HepG2 (cell line): Measurements from ENCODE around the gene RPUSD4. TPM values are rescaled to one million over a fixed set of nuclear protein-coding genes. Genes with fewer than 3 reads are reported as not detected.

ENCODE experiments used
- CREB1 ChIP-seq, 2 experiments: fragments of 450-650 bp in 1 of 2; IDR thresholded peaks; 2 replicates each; pipeline ENCODE4 v1.6.1; 2016 to 2017; ENCODE audit warnings: control low read depth in 1 of 2, mild to moderate bottlenecking in 1 of 2, missing compliant biosample characterization in 1 of 2, missing genetic modification characterization in 1 of 2
- FOXA1 ChIP-seq, 2 experiments: fragments of 450-650 bp in 1 of 2; sonication (generic) in 1 of 2; formaldehyde crosslinking in 1 of 2; IDR thresholded peaks; 2 replicates each; pipeline versions ENCODE4 v1.4.0 to v1.6.1; 2016 to 2020; ENCODE audit warnings: missing genetic modification reagents in 1 of 2
- FOXJ3 ChIP-seq: sonication (generic); formaldehyde crosslinking; IDR thresholded peaks from 2 replicates; pipeline ENCODE4 v1.4.0; 2020; ENCODE audit warnings: missing genetic modification reagents, mild to moderate bottlenecking, borderline replicate concordance
- GATAD1 ChIP-seq: IDR thresholded peaks from 2 replicates; pipeline ENCODE4 v1.6.1; 2016; ENCODE audit warnings: missing genetic modification reagents, missing compliant biosample characterization
- GTF3A ChIP-seq: sonication (generic); formaldehyde crosslinking; conservative IDR thresholded peaks from 2 replicates; pipeline ENCODE4 v1.4.0; 2020; ENCODE audit warnings: mild to moderate bottlenecking, missing genetic modification reagents
- HDAC1 ChIP-seq: sonication (generic); formaldehyde crosslinking; IDR thresholded peaks from 2 replicates; pipeline ENCODE4 v1.5.1; 2020; ENCODE audit warnings: mild to moderate bottlenecking, missing genetic modification reagents
- HDAC2 ChIP-seq: sonication (generic); formaldehyde crosslinking; IDR thresholded peaks from 2 replicates; pipeline ENCODE4 v1.4.0; 2020; ENCODE audit warnings: missing genetic modification reagents
- HNRNPK ChIP-seq: fragments of 200-400 bp; formaldehyde crosslinking; IDR thresholded peaks from 2 replicates; pipeline ENCODE4 v1.6.1; 2018; ENCODE audit warnings: low read length, low read depth, moderate library complexity, mild to moderate bottlenecking; ENCODE audit not compliant: poor library complexity, severe bottlenecking
- MAF1 ChIP-seq: sonication (generic); formaldehyde crosslinking; IDR thresholded peaks from 2 replicates; pipeline ENCODE4 v1.5.0; 2020; ENCODE audit warnings: missing genetic modification reagents, borderline replicate concordance
- MAZ ChIP-seq, 2 experiments: sonication (generic) in 1 of 2; formaldehyde crosslinking in 1 of 2; IDR thresholded peaks; 2 replicates each; pipeline versions ENCODE4 v1.5.0 to v1.6.1; 2012 to 2020; ENCODE audit warnings: low read depth in 2 of 2, mild to moderate bottlenecking in 2 of 2, borderline replicate concordance in 1 of 2, improper control_type of control experiment in 1 of 2, low read length in 1 of 2, missing genetic modification reagents in 1 of 2, moderate library complexity in 1 of 2
- MEF2D ChIP-seq: sonication (generic); formaldehyde crosslinking; IDR thresholded peaks from 2 replicates; pipeline ENCODE4 v1.5.1; 2020; ENCODE audit warnings: mild to moderate bottlenecking, missing genetic modification reagents
- MEIS1 ChIP-seq: sonication (generic); formaldehyde crosslinking; IDR thresholded peaks from 2 replicates; pipeline ENCODE4 v1.9.0; 2021; ENCODE audit warnings: mild to moderate bottlenecking, missing genetic modification reagents, moderate library complexity, borderline replicate concordance
- MYNN ChIP-seq: sonication (generic); formaldehyde crosslinking; IDR thresholded peaks from 2 replicates; pipeline ENCODE4 v1.4.0; 2020; ENCODE audit warnings: mild to moderate bottlenecking, low read depth, missing genetic modification reagents
- NCOA2 ChIP-seq: sonication (generic); formaldehyde crosslinking; IDR thresholded peaks from 2 replicates; pipeline ENCODE4 v1.8.0; 2022; ENCODE audit warnings: inconsistent platforms
- NFE2L1 ChIP-seq: sonication (generic); formaldehyde crosslinking; IDR thresholded peaks from 2 replicates; pipeline ENCODE4 v1.4.0; 2020; ENCODE audit warnings: missing genetic modification reagents, mild to moderate bottlenecking, borderline replicate concordance
- SNAI1 ChIP-seq: sonication (generic); formaldehyde crosslinking; IDR thresholded peaks from 2 replicates; pipeline ENCODE4 v1.5.0; 2020; ENCODE audit warnings: mild to moderate bottlenecking, missing genetic modification reagents, borderline replicate concordance
- ZBTB21 ChIP-seq: sonication (generic); formaldehyde crosslinking; IDR thresholded peaks from 2 replicates; pipeline ENCODE4 v1.4.0; 2020; ENCODE audit warnings: missing genetic modification reagents
- ZNF441 ChIP-seq: sonication (generic); formaldehyde crosslinking; IDR thresholded peaks from 2 replicates; pipeline ENCODE4 v1.7.0; 2021; ENCODE audit warnings: missing genetic modification reagents, borderline replicate concordance
- ZNF776 ChIP-seq: sonication (generic); formaldehyde crosslinking; IDR thresholded peaks from 2 replicates; pipeline ENCODE4 v1.4.0; 2020; ENCODE audit warnings: mild to moderate bottlenecking, missing genetic modification reagents
- ZNF883 ChIP-seq: sonication (generic); formaldehyde crosslinking; IDR thresholded peaks from 2 replicates; pipeline ENCODE4 v1.5.1; 2020; ENCODE audit warnings: mild to moderate bottlenecking, missing genetic modification reagents; ENCODE audit errors: not compliant biosample characterization
- polyA plus RNA-seq, 8 experiments: library from polyadenylated mRNA; depleted of rRNA in 3 of 8; stranded (reverse) in 7 of 8; unstranded in 1 of 8; fragments of >200 nt; fragmentation: Illumina TruSeq in 4 of 8; extraction: Trizol in 4 of 8; gene quantifications; 2 replicates each; pipeline versions ENCODE4 v1.2.1 to v1.2.3, GENCODE V29; 2011 to 2016; ENCODE audit warnings: low read depth in 4 of 8, missing spikeins in 1 of 8, mixed read lengths in 1 of 8; ENCODE audit not compliant: insufficient read depth in 1 of 8
- total RNA-seq, 5 experiments: library from RNA; depleted of rRNA; stranded (reverse); fragments of >200 nt; fragmentation: Illumina TruSeq; extraction: Trizol; gene quantifications; 2 replicates each; pipeline ENCODE4 v1.2.3, GENCODE V29; 2016; ENCODE audit warnings: low read depth in 1 of 5
- TF ChIP-seq, protein P1 (sequence below): IDR thresholded peaks from 2 replicates; pipeline ENCODE4 v1.6.1; 2016; ENCODE audit warnings: missing genetic modification reagents, missing compliant biosample characterization
- TF ChIP-seq, protein P2 (sequence below): sonication (generic); formaldehyde crosslinking; IDR thresholded peaks from 2 replicates; pipeline ENCODE4 v1.4.0; 2020; ENCODE audit warnings: missing genetic modification reagents
- TF ChIP-seq, protein P3 (sequence below): IDR thresholded peaks from 2 replicates; pipeline ENCODE4 v1.6.1; 2016; ENCODE audit warnings: missing compliant biosample characterization, missing genetic modification reagents, borderline replicate concordance
- TF ChIP-seq, protein P4 (sequence below): sonication (generic); formaldehyde crosslinking; IDR thresholded peaks from 2 replicates; pipeline ENCODE4 v1.4.0; 2020; ENCODE audit warnings: mild to moderate bottlenecking, low read depth, missing genetic modification reagents

RPUSD4 gene
- total and polyA plus RNA-seq, 2 of the 13 experiments (the other 11 are each of a cell fraction or from before 2014, with no cell fraction given) = 45.0 to 52.9 TPM

DNA sequence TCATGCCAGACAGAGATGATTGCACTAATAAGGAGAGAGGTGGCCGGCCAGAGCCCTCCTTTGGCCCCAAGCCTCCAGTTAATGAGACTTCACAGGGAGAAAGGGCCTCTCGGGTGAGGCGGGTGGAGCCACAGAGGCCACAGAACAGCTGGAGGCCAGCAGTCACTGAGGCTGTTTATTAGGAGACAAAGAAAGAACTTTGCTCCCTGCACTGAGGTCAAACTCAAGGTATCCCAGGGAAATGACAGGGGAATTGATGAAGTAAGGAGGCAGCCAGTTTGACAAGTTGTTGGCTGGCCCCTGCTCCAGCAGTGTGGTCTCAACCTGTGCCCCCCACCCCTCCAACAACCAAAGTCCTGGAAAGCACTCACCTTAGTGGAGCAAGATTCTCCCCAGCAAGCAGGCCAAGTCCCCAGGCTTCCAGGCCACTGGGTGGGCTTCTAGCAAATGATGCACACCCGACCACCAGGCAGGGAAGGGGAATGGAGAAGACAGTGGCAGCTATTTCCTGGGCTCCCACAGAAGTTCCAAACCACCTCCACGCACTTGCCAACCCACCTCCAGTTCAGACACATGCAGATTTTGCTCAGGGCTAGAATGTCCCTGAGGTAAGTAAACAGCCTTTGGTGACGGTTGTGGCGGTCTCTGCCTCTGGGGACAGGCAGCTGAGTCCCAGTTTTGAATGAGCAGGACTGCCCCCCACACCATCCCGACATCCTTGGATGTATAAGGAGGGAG lies 53.2 kb downstream of the RPUSD4 start (continued):
- TF ChIP-seq HNRNPK (no peak), NCOA2 (peak; percentile 46), ZNF441 (CRISPR knock-in tag) (no peak), SNAI1 (CRISPR knock-in tag) (no peak), MAF1 (no peak), ZNF883 (CRISPR knock-in tag) (no peak), ZNF776 (no peak), GTF3A (CRISPR knock-in tag) (no peak), GATAD1 (CRISPR knock-in tag) (no peak), HDAC2 (CRISPR knock-in tag) (peak; percentile 64), MEF2D (CRISPR knock-in tag) (peak; percentile 58; the same call in 1 of the 2 replicates), CREB1 (IDR thresholded peaks at IDR 0.05) (no peak), CREB1 (CRISPR knock-in tag; IDR thresholded peaks at IDR 0.05) (no peak), MYNN (CRISPR knock-in tag) (no peak), MAZ (IDR thresholded peaks at IDR 0.05; ENCODE audit: borderline replicate concordance, low read depth, low read length) (no peak), MAZ (CRISPR knock-in tag; IDR thresholded peaks at IDR 0.05; ENCODE audit: low read depth) (0 out of 2 replicates have a peak, but pooled peaks have one; percentile 40), FOXA1 (IDR thresholded peaks at IDR 0.05) (no peak), FOXA1 (CRISPR knock-in tag; IDR thresholded peaks at IDR 0.05) (peak; percentile 74), NFE2L1 (CRISPR knock-in tag) (no peak), MEIS1 (no peak), FOXJ3 (CRISPR knock-in tag) (peak; percentile 42; the same call in 1 of the 2 replicates), HDAC1 (CRISPR knock-in tag) (peak; percentile 49), ZBTB21 (CRISPR knock-in tag) (no peak)
- TF ChIP-seq, protein P1, sequence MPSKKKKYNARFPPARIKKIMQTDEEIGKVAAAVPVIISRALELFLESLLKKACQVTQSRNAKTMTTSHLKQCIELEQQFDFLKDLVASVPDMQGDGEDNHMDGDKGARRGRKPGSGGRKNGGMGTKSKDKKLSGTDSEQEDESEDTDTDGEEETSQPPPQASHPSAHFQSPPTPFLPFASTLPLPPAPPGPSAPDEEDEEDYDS (CRISPR knock-in tag) = no peak
- TF ChIP-seq, protein P2, sequence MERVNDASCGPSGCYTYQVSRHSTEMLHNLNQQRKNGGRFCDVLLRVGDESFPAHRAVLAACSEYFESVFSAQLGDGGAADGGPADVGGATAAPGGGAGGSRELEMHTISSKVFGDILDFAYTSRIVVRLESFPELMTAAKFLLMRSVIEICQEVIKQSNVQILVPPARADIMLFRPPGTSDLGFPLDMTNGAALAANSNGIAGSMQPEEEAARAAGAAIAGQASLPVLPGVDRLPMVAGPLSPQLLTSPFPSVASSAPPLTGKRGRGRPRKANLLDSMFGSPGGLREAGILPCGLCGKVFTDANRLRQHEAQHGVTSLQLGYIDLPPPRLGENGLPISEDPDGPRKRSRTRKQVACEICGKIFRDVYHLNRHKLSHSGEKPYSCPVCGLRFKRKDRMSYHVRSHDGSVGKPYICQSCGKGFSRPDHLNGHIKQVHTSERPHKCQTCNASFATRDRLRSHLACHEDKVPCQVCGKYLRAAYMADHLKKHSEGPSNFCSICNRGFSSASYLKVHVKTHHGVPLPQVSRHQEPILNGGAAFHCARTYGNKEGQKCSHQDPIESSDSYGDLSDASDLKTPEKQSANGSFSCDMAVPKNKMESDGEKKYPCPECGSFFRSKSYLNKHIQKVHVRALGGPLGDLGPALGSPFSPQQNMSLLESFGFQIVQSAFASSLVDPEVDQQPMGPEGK = peak; percentile 70
- TF ChIP-seq, protein P3, sequence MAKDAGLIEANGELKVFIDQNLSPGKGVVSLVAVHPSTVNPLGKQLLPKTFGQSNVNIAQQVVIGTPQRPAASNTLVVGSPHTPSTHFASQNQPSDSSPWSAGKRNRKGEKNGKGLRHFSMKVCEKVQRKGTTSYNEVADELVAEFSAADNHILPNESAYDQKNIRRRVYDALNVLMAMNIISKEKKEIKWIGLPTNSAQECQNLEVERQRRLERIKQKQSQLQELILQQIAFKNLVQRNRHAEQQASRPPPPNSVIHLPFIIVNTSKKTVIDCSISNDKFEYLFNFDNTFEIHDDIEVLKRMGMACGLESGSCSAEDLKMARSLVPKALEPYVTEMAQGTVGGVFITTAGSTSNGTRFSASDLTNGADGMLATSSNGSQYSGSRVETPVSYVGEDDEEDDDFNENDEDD (CRISPR knock-in tag) = no peak
- TF ChIP-seq, protein P4, sequence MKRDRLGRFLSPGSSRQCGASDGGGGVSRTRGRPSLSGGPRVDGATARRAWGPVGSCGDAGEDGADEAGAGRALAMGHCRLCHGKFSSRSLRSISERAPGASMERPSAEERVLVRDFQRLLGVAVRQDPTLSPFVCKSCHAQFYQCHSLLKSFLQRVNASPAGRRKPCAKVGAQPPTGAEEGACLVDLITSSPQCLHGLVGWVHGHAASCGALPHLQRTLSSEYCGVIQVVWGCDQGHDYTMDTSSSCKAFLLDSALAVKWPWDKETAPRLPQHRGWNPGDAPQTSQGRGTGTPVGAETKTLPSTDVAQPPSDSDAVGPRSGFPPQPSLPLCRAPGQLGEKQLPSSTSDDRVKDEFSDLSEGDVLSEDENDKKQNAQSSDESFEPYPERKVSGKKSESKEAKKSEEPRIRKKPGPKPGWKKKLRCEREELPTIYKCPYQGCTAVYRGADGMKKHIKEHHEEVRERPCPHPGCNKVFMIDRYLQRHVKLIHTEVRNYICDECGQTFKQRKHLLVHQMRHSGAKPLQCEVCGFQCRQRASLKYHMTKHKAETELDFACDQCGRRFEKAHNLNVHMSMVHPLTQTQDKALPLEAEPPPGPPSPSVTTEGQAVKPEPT (CRISPR knock-in tag) = no peak
